Smooth muscle cell (in vitro differentiated cells): ENCODE measurements around the gene BTNL9. TPM values are rescaled to one million over a fixed set of nuclear protein-coding genes. Genes with fewer than 3 reads are reported as not detected.

Experiments used
- DNase-seq: peaks from one replicate; lab custom pipeline; 2025; ENCODE audit not compliant: unreplicated experiment; lab: John Stamatoyannopoulos, UW
- H2AFZ ChIP-seq: fragments of 200-600 bp; sonication (generic); 2 replicates; pipeline ENCODE4 v1.6.0; 2016; ENCODE audit warnings: antibody characterized with exemption, low read depth, mild to moderate bottlenecking
- H3F3A ChIP-seq: fragments of 200-600 bp; sonication (generic); 2 replicates; pipeline ENCODE4 v1.6.0; 2017; ENCODE audit warnings: antibody characterized with exemption, low read depth
- H3K27ac ChIP-seq: fragments of 200-600 bp; sonication (generic); 2 replicates; pipeline ENCODE4 v1.5.1; 2016; ENCODE audit warnings: low read depth, mild to moderate bottlenecking
- H3K27me3 ChIP-seq: fragments of 200-600 bp; sonication (generic); 2 replicates; pipeline ENCODE4 v1.6.1; 2016; ENCODE audit warnings: low read depth, mild to moderate bottlenecking
- H3K36me3 ChIP-seq: fragments of 200-600 bp; sonication (generic); 2 replicates; pipeline ENCODE4 v1.5.1; 2016; ENCODE audit warnings: low read depth
- H3K4me1 ChIP-seq: fragments of 200-600 bp; sonication (generic); 2 replicates; pipeline ENCODE4 v1.5.1; 2016; ENCODE audit warnings: low read depth
- H3K4me2 ChIP-seq: fragments of 200-600 bp; sonication (generic); 2 replicates; pipeline ENCODE4 v1.6.0; 2016; ENCODE audit warnings: mild to moderate bottlenecking
- H3K4me3 ChIP-seq: fragments of 200-600 bp; sonication (generic); 2 replicates; pipeline ENCODE4 v1.5.1; 2016; ENCODE audit warnings: mild to moderate bottlenecking
- H3K79me2 ChIP-seq: fragments of 200-600 bp; sonication (generic); 2 replicates; pipeline ENCODE4 v1.6.0; 2016; ENCODE audit warnings: low read depth, mild to moderate bottlenecking
- H3K9ac ChIP-seq: fragments of 200-600 bp; sonication (generic); 2 replicates; pipeline ENCODE4 v1.6.0; 2016; ENCODE audit warnings: low read depth
- H3K9me3 ChIP-seq: fragments of 200-600 bp; sonication (generic); replicated peaks from 2 replicates; pipeline ENCODE4 v1.5.1; 2016; ENCODE audit warnings: low read depth
- H4K20me1 ChIP-seq: fragments of 200-600 bp; sonication (generic); 2 replicates; pipeline ENCODE4 v1.6.0; 2016; ENCODE audit warnings: low read depth
- WGBS: methylation state at CpG from one replicate; pipeline ENCODE4 v1.1.7; 2016; ENCODE audit warnings: low lambda C conversion rate; 5-methylcytosine and 5-hydroxymethylcytosine counted together
- polyA plus RNA-seq: library from polyadenylated mRNA; unstranded; fragments of >200 nt; fragmentation: Nextera tagmentation; extraction: Ambion mirVana; gene quantifications from 2 replicates; pipeline ENCODE4 v1.2.1, GENCODE V29; 2016
- total RNA-seq: library from RNA; depleted of rRNA; stranded (reverse); fragments of >200 nt; gene quantifications from 2 replicates; pipeline ENCODE4 v1.2.3, GENCODE V29; 2014
- TF ChIP-seq, protein P1 (sequence below): fragments of 200-600 bp; sonication (generic); IDR thresholded peaks from 2 replicates; pipeline ENCODE4 v1.5.1; 2017; ENCODE audit warnings: borderline replicate concordance, mild to moderate bottlenecking, antibody characterized with exemption; ENCODE audit not compliant: insufficient read depth, poor library complexity, severe bottlenecking

The BTNL9 gene
- total and polyA plus RNA-seq, 2 experiments from 2014 or later: not detected

DNA sequence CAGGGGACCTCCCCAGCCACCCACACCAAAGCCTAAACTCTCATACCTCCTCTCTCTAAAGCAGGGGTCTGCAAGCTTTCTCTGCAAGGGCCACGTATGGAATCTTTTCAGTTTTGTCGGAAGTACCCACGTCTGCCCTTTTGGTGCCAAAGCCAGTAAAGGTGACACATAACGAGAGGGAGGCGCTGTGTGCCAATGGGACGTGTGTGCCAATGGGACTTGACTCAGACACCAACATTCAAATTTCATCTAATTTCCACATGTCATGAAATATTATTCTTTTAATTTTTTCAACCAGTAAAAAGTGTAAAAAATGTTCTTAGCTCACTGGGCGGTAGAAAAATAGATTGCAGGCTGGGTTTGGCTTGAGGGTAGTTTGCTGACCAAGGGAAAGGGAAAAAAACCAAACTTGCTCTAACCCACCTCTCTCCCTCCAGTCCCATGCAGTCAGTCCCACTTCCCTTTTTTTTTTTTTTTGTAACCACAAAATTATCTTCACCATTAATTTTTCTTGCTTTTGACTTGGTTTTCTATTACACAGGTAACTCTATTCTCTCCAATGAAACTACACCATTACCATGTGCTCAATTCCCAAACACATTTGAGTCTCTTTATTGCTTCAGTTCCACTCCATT is 65.4 kb downstream of the BTNL9 start:
- Histone ChIP-seq H3K79me2 (no peaks in the 10 kb centered on the region), H3K4me2 (no peak overlapping the region), H3K36me3 (no peaks in the 10 kb centered on the region), H3K4me1 (no peaks in the 10 kb centered on the region), H3K9me3 (no peaks in the 10 kb centered on the region), H3K9ac (no peak overlapping the region), H3F3A (no peaks in the 10 kb centered on the region), H2AFZ (no peak overlapping the region), H3K27ac (no peak overlapping the region), H3K4me3 (no peak overlapping the region), H4K20me1 (no peaks in the 10 kb centered on the region), H3K27me3 (peaks cover 44% of the 10 kb centered on the region)
- WGBS: 59% methylated on average over 7 of the region's 7 CpGs
- TF ChIP-seq, protein P1, sequence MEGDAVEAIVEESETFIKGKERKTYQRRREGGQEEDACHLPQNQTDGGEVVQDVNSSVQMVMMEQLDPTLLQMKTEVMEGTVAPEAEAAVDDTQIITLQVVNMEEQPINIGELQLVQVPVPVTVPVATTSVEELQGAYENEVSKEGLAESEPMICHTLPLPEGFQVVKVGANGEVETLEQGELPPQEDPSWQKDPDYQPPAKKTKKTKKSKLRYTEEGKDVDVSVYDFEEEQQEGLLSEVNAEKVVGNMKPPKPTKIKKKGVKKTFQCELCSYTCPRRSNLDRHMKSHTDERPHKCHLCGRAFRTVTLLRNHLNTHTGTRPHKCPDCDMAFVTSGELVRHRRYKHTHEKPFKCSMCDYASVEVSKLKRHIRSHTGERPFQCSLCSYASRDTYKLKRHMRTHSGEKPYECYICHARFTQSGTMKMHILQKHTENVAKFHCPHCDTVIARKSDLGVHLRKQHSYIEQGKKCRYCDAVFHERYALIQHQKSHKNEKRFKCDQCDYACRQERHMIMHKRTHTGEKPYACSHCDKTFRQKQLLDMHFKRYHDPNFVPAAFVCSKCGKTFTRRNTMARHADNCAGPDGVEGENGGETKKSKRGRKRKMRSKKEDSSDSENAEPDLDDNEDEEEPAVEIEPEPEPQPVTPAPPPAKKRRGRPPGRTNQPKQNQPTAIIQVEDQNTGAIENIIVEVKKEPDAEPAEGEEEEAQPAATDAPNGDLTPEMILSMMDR: no peak
- no peak for DNase-seq

DNA sequence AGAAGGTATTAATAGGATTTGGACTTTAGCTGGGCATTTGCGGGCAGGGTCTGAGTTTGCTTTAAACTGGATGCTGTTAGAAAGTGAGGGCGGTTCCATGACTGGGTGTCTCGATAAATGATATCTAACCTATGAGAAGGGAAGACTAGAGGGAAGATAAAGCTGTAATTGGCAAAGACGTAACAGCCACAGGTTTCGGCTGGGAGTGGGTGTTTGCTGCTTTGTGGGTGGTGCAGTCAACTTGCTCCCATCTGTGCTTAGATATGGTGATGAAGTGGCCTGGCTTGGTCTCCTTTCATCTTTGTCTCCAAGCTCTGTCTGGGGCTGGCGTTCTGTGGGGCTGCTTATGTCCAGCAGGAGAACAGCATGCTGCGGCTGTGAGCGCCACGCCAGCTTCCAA is 67.6 kb downstream of the BTNL9 start:
- Histone ChIP-seq H3K9ac (no peak overlapping the region), H3K4me3 (no peak overlapping the region), H3K4me2 (no peak overlapping the region), H3F3A (no peaks in the 10 kb centered on the region), H3K27me3 (peaks cover 60% of the 10 kb centered on the region), H3K27ac (no peak overlapping the region), H2AFZ (no peak overlapping the region), H3K9me3 (no peaks in the 10 kb centered on the region), H4K20me1 (no peaks in the 10 kb centered on the region), H3K4me1 (no peaks in the 10 kb centered on the region), H3K79me2 (no peaks in the 10 kb centered on the region), H3K36me3 (no peaks in the 10 kb centered on the region)
- TF ChIP-seq, protein P1: no peak
- WGBS: 77% methylated on average over 9 of the region's 9 CpGs
- no peak for DNase-seq

DNA sequence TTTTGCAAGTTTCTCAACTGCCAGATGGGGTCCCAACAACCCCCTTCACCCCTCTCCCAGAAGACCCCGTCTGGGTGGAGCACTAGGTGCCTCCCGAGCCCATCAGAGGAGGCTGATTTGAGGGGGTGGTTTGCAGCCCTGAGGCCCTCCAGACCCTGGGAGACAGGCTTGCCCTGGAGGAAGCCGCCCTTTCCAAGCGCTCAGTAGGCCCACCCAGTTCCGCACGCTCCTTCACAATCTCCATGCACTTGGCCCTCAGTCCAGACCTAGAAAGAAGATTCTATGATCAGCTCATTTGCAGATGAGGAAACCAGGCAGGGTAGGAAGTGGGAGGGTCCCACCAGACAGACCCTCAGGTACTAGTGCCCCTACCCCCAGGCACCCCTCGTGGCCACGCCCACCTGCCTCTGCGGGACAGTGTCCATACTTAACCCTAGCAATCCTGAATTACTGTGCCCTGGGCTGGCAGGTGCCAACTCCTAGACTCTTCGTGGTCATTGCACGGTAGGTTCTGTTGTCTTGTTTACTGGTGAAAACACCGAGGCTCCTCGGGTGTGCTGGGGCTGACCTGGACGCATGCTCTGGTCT is 68.6 kb downstream of the BTNL9 start:
- H3F3A ChIP-seq: no peaks in the 10 kb centered on the region
- DNase-seq: no peak
- 77% methylated on average over 14 of the region's 14 CpGs for WGBS
- H3K9ac ChIP-seq: no peak overlapping the region
- no peaks in the 10 kb centered on the region for H3K9me3 ChIP-seq
- H3K27me3 ChIP-seq: peaks cover 64% of the 10 kb centered on the region
- TF ChIP-seq, protein P1: no peak
- no peak overlapping the region for H3K4me2 ChIP-seq
- H3K79me2 ChIP-seq: no peaks in the 10 kb centered on the region
- no peak overlapping the region for H3K4me3 ChIP-seq
- no peaks in the 10 kb centered on the region for H3K36me3 ChIP-seq
- no peak overlapping the region for H2AFZ ChIP-seq
- H4K20me1 ChIP-seq: no peaks in the 10 kb centered on the region
- H3K4me1 ChIP-seq: no peaks in the 10 kb centered on the region
- H3K27ac ChIP-seq: no peak overlapping the region
